Testis (tissue), 3 donors: ENCODE data around the gene SSH3. TPM values are rescaled to one million over a fixed set of nuclear protein-coding genes. Genes with fewer than 3 reads are reported as not detected.
A peak's percentile ranks its signal among the peaks of the same experiment; 100 is the strongest.

Source experiments
- DNase-seq: peaks from one replicate; pipeline ENCODE4 v3.0.0-alpha.2; 2019
- H3K27ac ChIP-seq, 2 donors: fragments of 200-600 bp; sonication (generic); one replicate each; pipeline ENCODE4 v1.5.1; 2019
- H3K27me3 ChIP-seq: fragments of 200-600 bp; sonication (generic); one replicate; pipeline ENCODE4 v1.5.1; 2019
- H3K36me3 ChIP-seq: fragments of 200-600 bp; sonication (generic); one replicate; pipeline ENCODE4 v1.5.1; 2017; ENCODE audit warnings: low read depth; ENCODE audit errors: missing control alignments
- H3K4me1 ChIP-seq: fragments of 200-600 bp; sonication (generic); one replicate; pipeline ENCODE4 v1.5.1; 2019
- H3K4me3 ChIP-seq, 2 donors: fragments of 200-600 bp; sonication (generic); one replicate each; pipeline ENCODE4 v1.5.1; 2017 to 2019
- H3K9me3 ChIP-seq: fragments of 200-600 bp; sonication (generic); one replicate; pipeline ENCODE4 v1.5.1; 2017
- CTCF ChIP-seq, 3 experiments: fragments of 450-650 bp in 2 of 3; fragments of 200-600 bp in 1 of 3; sonication (generic) in 1 of 3; IDR thresholded peaks; one replicate each; pipeline ENCODE4 v1.5.1; 2016 to 2019; ENCODE audit warnings: antibody characterized with exemption in 3 of 3, mild to moderate bottlenecking in 2 of 3, moderate library complexity in 1 of 3
- POLR2A ChIP-seq: fragments of 450-650 bp; IDR thresholded peaks from one replicate; pipeline ENCODE4 v1.6.1; 2017; ENCODE audit warnings: antibody characterized with exemption, mild to moderate bottlenecking, moderate library complexity
- WGBS, 2 donors: methylation state at CpG; one replicate each; pipeline ENCODE4 v1.1.5; 2018; 5-methylcytosine and 5-hydroxymethylcytosine counted together
- intact Hi-C: fragments of 100-400 bp; cut with DNase I; formaldehyde crosslinking; loops from one replicate; pipeline ENCODE4 v1.15.1; 2023; ENCODE audit warnings: low total_unique reads
- polyA plus RNA-seq: library from polyadenylated mRNA; stranded (reverse); fragments of 350-450 nt; fragmentation: Illumina TruSeq; extraction: RNeasy Lipid Tissue Mini Kit (QIAGEN cat#74804); gene quantifications from one replicate; pipeline ENCODE4 v1.2.3, GENCODE V29; 2014; ENCODE audit warnings: low read depth, low replicate concordance; ENCODE audit not compliant: insufficient read depth
- total RNA-seq, 2 donors: library from RNA; depleted of rRNA; stranded (reverse); fragments of >200 nt; gene quantifications; one replicate each; pipeline ENCODE4 v1.2.3, GENCODE V29; 2016

SSH3 gene
- total and polyA plus RNA-seq, 3 donors from 2014 or later, result 6.9 to 9.8 (median 8.6) TPM

- no peak for DNase-seq
- Histone ChIP-seq H3K4me3 (no peak overlapping the region), H3K36me3 (no peaks in the 10 kb centered on the region)
Observed at GRCh38 chr11:67301951-67302516, 1.3 kb upstream of the SSH3 start.

GRCh38 chr11:67302571-67303131 is 679 bp upstream of the SSH3 start:
- TF ChIP-seq CTCF (IDR thresholded peaks at IDR 0.05), result no peak
- no peak for TF ChIP-seq POLR2A
- no peak for DNase-seq
- Histone ChIP-seq H3K9me3 (no peaks in the 10 kb centered on the region), H3K27me3 (no peaks in the 10 kb centered on the region), H3K4me1 (peaks cover 20% of the 10 kb centered on the region), H3K36me3 (no peaks in the 10 kb centered on the region), H3K4me3 (peak overlapping the region; percentile 60 to 93), H3K27ac (peak overlapping the region; percentile 17 to 66)
- WGBS, 2 donors, result 28 to 32% methylated on average over 12 to 23 of the region's 23 CpGs
- intact Hi-C loops, result no loop called here

More at GRCh38 chr11:67301951-67302516, 1.3 kb upstream of the SSH3 start:
- 68 to 81% methylated on average over 13 to 15 of the region's 15 CpGs for WGBS, 2 donors
- Histone ChIP-seq H3K4me1 (peaks cover 20% of the 10 kb centered on the region), H3K9me3 (no peaks in the 10 kb centered on the region), H3K27ac (no peak overlapping the region), H3K27me3 (no peaks in the 10 kb centered on the region)
- TF ChIP-seq POLR2A, result no peak
- TF ChIP-seq CTCF (IDR thresholded peaks at IDR 0.05), result no peak
- intact Hi-C loops, result no loop called here

GRCh38 chr11:67303835-67304411 is 593 bp downstream of the SSH3 start:
- H3K9me3 ChIP-seq, result no peaks in the 10 kb centered on the region
- H3K4me3 ChIP-seq, result peak overlapping the region; percentile 60 to 93
- no peak for DNase-seq
- H3K4me1 ChIP-seq, result peaks cover 20% of the 10 kb centered on the region
- intact Hi-C loops, result no loop called here
- H3K36me3 ChIP-seq, result no peaks in the 10 kb centered on the region
- whole genome bisulfite sequencing, 2 donors, result 1 to 2% methylated on average over 11 to 40 of the region's 43 CpGs
- no peak for TF ChIP-seq POLR2A
- TF ChIP-seq CTCF (IDR thresholded peaks at IDR 0.05), result no peak
- peak overlapping the region; percentile 17 to 66 for H3K27ac ChIP-seq
- no peaks in the 10 kb centered on the region for H3K27me3 ChIP-seq

GRCh38 chr11:67304511-67305113 is 1.3 kb downstream of the SSH3 start:
- Histone ChIP-seq H3K27ac (no peak overlapping the region), H3K4me3 (peak overlapping the region in 1 of 2 donors; percentile 93), H3K36me3 (no peaks in the 10 kb centered on the region), H3K9me3 (no peaks in the 10 kb centered on the region), H3K27me3 (no peaks in the 10 kb centered on the region), H3K4me1 (peaks cover 20% of the 10 kb centered on the region)
- intact Hi-C loops, result no loop called here
- TF ChIP-seq CTCF (IDR thresholded peaks at IDR 0.05), result no peak
- no peak for TF ChIP-seq POLR2A
- 56 to 84% methylated on average over 8 to 14 of the region's 14 CpGs for WGBS, 2 donors
- DNase-seq, result no peak
